Measurements from ENCODE around the gene MTARC2.
"Not testable (repeated sequence)": the region's sequence is repeated elsewhere in the genome, so short reads cannot be mapped to it uniquely, and the experiment has no call there.

Gene MTARC2

DNA sequence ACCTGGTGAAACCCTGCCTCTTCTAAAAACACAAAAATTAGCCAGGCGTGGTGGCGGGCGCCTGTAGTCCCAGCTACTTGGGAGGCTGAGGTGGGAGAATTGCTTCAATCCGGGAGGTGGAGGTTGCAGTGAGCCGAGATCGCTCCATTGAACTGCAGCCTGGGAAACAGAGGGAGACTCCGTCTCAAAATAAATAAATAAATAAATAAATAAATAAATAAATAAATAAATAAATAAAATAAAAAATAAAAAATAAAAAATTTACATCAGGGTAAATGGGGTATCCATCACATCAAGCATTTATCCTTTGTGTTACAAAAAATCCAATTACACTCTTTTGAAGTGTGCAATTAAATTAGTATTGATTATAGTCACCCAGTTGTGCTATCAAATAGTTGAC lies 11.8 kb upstream of the MTARC2 start:
- H2BK5ac ChIP-seq (ENCODE audit: low read depth, low read length, poor library complexity); H3K36me3 ChIP-seq (ENCODE audit: control insufficient read depth in 1 of 2, insufficient read depth in 2 of 2, low read length in 2 of 2); H3K9ac ChIP-seq (ENCODE audit: low read length); H2AK5ac ChIP-seq (ENCODE audit: low read length); H3K79me2 ChIP-seq (ENCODE audit: control insufficient read depth, insufficient read depth, low read length, poor library complexity); H3K4me1 ChIP-seq (ENCODE audit: control insufficient read depth in 1 of 2, insufficient read depth in 2 of 2, low read length in 2 of 2); H4K91ac ChIP-seq (ENCODE audit: low read depth, low read length); H2BK12ac ChIP-seq (ENCODE audit: low read length); H3K4me2 ChIP-seq (ENCODE audit: low read length); H3K23ac ChIP-seq (ENCODE audit: low read length); H3K27me3 ChIP-seq (ENCODE audit: insufficient read depth, low read length); H3K4ac ChIP-seq (ENCODE audit: low read depth, low read length); H2AFZ ChIP-seq (ENCODE audit: insufficient read depth, low read length, poor library complexity); H4K8ac ChIP-seq (ENCODE audit: low read depth, low read length); H4K12ac ChIP-seq (ENCODE audit: low read depth, low read length); H3K18ac ChIP-seq (ENCODE audit: low read length); DNase-seq; H2BK120ac ChIP-seq (ENCODE audit: insufficient read depth, low read length, poor library complexity); H3K27ac ChIP-seq (ENCODE audit: low read depth, low read length); H3K9me3 ChIP-seq (ENCODE audit: insufficient read depth, low read depth, low read length); H3K14ac ChIP-seq (ENCODE audit: low read length); H3K4me3 ChIP-seq (ENCODE audit: low read depth, low read length); H3K79me1 ChIP-seq (ENCODE audit: low read length): not testable (repeated sequence)
- WGBS (ENCODE audit: extremely low coverage, insufficient coverage, insufficient read length) = no CpG with 5 or more reads among the region's 7 CpGs

DNA sequence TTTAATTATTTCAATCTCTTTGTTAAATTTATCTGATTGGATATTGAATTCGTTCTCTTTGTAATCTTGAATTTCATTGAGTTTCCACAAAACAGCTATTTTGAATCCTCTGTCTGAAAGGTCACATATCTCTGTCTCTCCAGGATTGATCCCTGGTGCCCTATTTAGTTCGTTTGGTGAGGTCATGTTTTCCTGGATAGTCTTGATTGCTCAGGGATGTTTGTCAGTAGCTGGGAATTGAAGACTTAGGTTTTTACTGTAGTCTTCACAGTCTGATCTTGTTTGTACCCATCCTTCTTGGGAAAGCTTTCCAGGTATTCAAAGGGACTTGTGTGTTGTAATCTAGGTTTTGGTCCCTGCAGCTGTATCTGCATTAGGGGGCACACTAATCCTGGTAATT lies 6.8 kb upstream of the MTARC2 start:
- no peak overlapping the region for H3K4me3 ChIP-seq (ENCODE audit: low read depth, low read length)
- H3K36me3 ChIP-seq (ENCODE audit: control insufficient read depth in 1 of 2, insufficient read depth in 2 of 2, low read length in 2 of 2) = no peaks in the 10 kb centered on the region
- no peaks in the 10 kb centered on the region for H3K79me2 ChIP-seq (ENCODE audit: control insufficient read depth, insufficient read depth, low read length, poor library complexity)
- H3K79me1 ChIP-seq (ENCODE audit: low read length) = no peaks in the 10 kb centered on the region
- H4K91ac ChIP-seq (ENCODE audit: low read depth, low read length) = no peak overlapping the region
- no peak overlapping the region for H4K12ac ChIP-seq (ENCODE audit: low read depth, low read length)
- no peaks in the 10 kb centered on the region for H3K4me1 ChIP-seq (ENCODE audit: control insufficient read depth in 1 of 2, insufficient read depth in 2 of 2, low read length in 2 of 2)
- no peak overlapping the region for H2AFZ ChIP-seq (ENCODE audit: insufficient read depth, low read length, poor library complexity)
- H3K4me2 ChIP-seq (ENCODE audit: low read length) = no peak overlapping the region
- H4K8ac ChIP-seq (ENCODE audit: low read depth, low read length) = no peak overlapping the region
- no peak overlapping the region for H2BK12ac ChIP-seq (ENCODE audit: low read length)
- H3K9me3 ChIP-seq (ENCODE audit: insufficient read depth, low read depth, low read length) = no peaks in the 10 kb centered on the region
- no peak overlapping the region for H3K9ac ChIP-seq (ENCODE audit: low read length)
- H3K27me3 ChIP-seq (ENCODE audit: insufficient read depth, low read length) = no peaks in the 10 kb centered on the region
- no peak overlapping the region for H2AK5ac ChIP-seq (ENCODE audit: low read length)
- H3K27ac ChIP-seq (ENCODE audit: low read depth, low read length) = no peak overlapping the region
- no peak overlapping the region for H3K14ac ChIP-seq (ENCODE audit: low read length)
- no peak overlapping the region for H2BK5ac ChIP-seq (ENCODE audit: low read depth, low read length, poor library complexity)
- H3K23ac ChIP-seq (ENCODE audit: low read length) = no peak overlapping the region
- no peak overlapping the region for H3K18ac ChIP-seq (ENCODE audit: low read length)
- no peak for DNase-seq
- no peak overlapping the region for H3K4ac ChIP-seq (ENCODE audit: low read depth, low read length)
- WGBS (ENCODE audit: extremely low coverage, insufficient coverage, insufficient read length) = no CpG with 5 or more reads among the region's 2 CpGs
- H2BK120ac ChIP-seq (ENCODE audit: insufficient read depth, low read length, poor library complexity) = no peak overlapping the region

DNA sequence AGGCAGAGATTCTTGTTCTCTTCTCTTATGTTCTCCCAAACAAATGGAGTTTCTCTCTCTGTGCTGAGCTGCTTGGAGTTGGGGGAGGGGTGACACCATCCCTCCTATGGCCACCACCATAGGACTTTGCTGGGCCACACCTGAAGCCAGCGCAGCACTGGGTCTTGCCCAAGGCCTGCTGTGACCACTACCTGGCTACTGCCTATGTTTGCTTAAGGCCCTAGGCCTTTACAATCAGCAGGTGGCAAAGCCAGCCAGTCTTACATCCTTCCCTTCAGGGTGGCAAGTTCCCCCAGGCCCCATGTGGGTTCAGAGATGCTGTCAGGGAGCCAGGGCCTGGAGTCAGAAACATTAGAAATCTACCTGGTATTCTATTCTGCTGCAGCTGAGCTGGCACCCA lies 6.3 kb upstream of the MTARC2 start:
- Histone ChIP-seq H3K27ac (ENCODE audit: low read depth, low read length) (no peak overlapping the region), H3K79me1 (ENCODE audit: low read length) (no peaks in the 10 kb centered on the region), H3K4me3 (ENCODE audit: low read depth, low read length) (no peak overlapping the region), H3K4me2 (ENCODE audit: low read length) (no peak overlapping the region), H2AFZ (ENCODE audit: insufficient read depth, low read length, poor library complexity) (no peak overlapping the region), H3K27me3 (ENCODE audit: insufficient read depth, low read length) (no peaks in the 10 kb centered on the region), H4K91ac (ENCODE audit: low read depth, low read length) (no peak overlapping the region), H3K14ac (ENCODE audit: low read length) (no peak overlapping the region), H3K4me1 (ENCODE audit: control insufficient read depth in 1 of 2, insufficient read depth in 2 of 2, low read length in 2 of 2) (no peaks in the 10 kb centered on the region), H4K8ac (ENCODE audit: low read depth, low read length) (no peak overlapping the region), H3K9me3 (ENCODE audit: insufficient read depth, low read depth, low read length) (no peaks in the 10 kb centered on the region), H3K23ac (ENCODE audit: low read length) (no peak overlapping the region), H3K4ac (ENCODE audit: low read depth, low read length) (no peak overlapping the region), H2BK5ac (ENCODE audit: low read depth, low read length, poor library complexity) (no peak overlapping the region), H2BK12ac (ENCODE audit: low read length) (no peak overlapping the region), H2BK120ac (ENCODE audit: insufficient read depth, low read length, poor library complexity) (no peak overlapping the region), H2AK5ac (ENCODE audit: low read length) (no peak overlapping the region), H4K12ac (ENCODE audit: low read depth, low read length) (no peak overlapping the region), H3K79me2 (ENCODE audit: control insufficient read depth, insufficient read depth, low read length, poor library complexity) (no peaks in the 10 kb centered on the region), H3K36me3 (ENCODE audit: control insufficient read depth in 1 of 2, insufficient read depth in 2 of 2, low read length in 2 of 2) (no peaks in the 10 kb centered on the region), H3K9ac (ENCODE audit: low read length) (no peak overlapping the region), H3K18ac (ENCODE audit: low read length) (no peak overlapping the region)
- no peak for DNase-seq
- whole genome bisulfite sequencing (ENCODE audit: extremely low coverage, insufficient coverage, insufficient read length) = no CpG with 5 or more reads among the region's 1 CpG

GRCh38 chr1:220742520-220742919 lies 5.6 kb upstream of the MTARC2 start:
- Histone ChIP-seq H4K12ac (ENCODE audit: low read depth, low read length) (no peak overlapping the region), H2BK12ac (ENCODE audit: low read length) (no peak overlapping the region), H3K79me2 (ENCODE audit: control insufficient read depth, insufficient read depth, low read length, poor library complexity) (no peaks in the 10 kb centered on the region), H4K91ac (ENCODE audit: low read depth, low read length) (no peak overlapping the region), H4K8ac (ENCODE audit: low read depth, low read length) (no peak overlapping the region), H3K79me1 (ENCODE audit: low read length) (no peaks in the 10 kb centered on the region), H3K4ac (ENCODE audit: low read depth, low read length) (no peak overlapping the region), H3K14ac (ENCODE audit: low read length) (no peak overlapping the region), H2AFZ (ENCODE audit: insufficient read depth, low read length, poor library complexity) (no peak overlapping the region), H3K23ac (ENCODE audit: low read length) (no peak overlapping the region), H2AK5ac (ENCODE audit: low read length) (no peak overlapping the region), H3K4me1 (ENCODE audit: control insufficient read depth in 1 of 2, insufficient read depth in 2 of 2, low read length in 2 of 2) (no peaks in the 10 kb centered on the region), H3K9me3 (ENCODE audit: insufficient read depth, low read depth, low read length) (no peaks in the 10 kb centered on the region), H3K4me3 (ENCODE audit: low read depth, low read length) (no peak overlapping the region), H2BK5ac (ENCODE audit: low read depth, low read length, poor library complexity) (no peak overlapping the region), H3K27me3 (ENCODE audit: insufficient read depth, low read length) (no peaks in the 10 kb centered on the region), H3K4me2 (ENCODE audit: low read length) (no peak overlapping the region), H3K36me3 (ENCODE audit: control insufficient read depth in 1 of 2, insufficient read depth in 2 of 2, low read length in 2 of 2) (no peaks in the 10 kb centered on the region), H3K9ac (ENCODE audit: low read length) (no peak overlapping the region), H2BK120ac (ENCODE audit: insufficient read depth, low read length, poor library complexity) (no peak overlapping the region), H3K18ac (ENCODE audit: low read length) (no peak overlapping the region), H3K27ac (ENCODE audit: low read depth, low read length) (no peak overlapping the region)
- WGBS (ENCODE audit: extremely low coverage, insufficient coverage, insufficient read length) = no CpG with 5 or more reads among the region's 3 CpGs
- peak; percentile 37 to 87 for DNase-seq

Measured in trophoblast cell (in vitro differentiated cells and primary cell).